ENCODE measurements around the gene NECTIN1.

The NECTIN1 gene

DNA sequence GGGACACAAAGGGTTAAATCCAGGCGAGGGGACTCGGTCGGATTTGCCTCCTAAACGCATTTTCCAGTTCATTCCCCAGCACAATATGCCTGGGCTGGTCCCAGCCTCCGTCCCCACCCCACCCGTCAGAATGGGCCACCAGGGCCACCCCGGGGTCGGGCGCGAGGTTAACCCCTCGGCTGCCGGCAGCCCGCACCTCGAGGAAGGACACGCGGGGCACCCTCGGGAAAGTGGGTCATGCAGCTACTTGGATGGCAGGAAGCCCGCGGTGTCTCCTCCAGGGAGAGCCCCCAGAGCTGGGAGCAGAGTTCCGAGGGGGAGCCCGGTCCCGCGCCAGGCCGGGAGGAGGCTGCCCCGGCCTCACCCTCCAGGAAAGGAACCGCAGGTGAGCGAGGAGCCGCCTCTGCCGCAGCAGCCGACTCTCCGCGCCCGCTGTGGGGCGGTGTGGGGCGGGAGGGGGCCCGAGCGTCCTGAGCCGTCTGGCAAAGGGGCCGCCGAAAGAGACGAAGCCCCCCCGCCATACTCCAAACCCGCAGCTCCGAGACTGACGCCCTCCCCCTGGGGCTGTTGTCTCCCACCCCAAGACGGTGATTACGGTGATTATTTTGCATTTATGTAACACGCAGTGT lies 1.4 kb downstream of the NECTIN1 start:
- Histone ChIP-seq H3K4me3 (ENCODE audit: low read length) (peak overlapping the region; percentile 86), H3K9me3 (ENCODE audit: control insufficient read depth, low read depth, low read length) (no peaks in the 10 kb centered on the region), H3K27me3 (ENCODE audit: control insufficient read depth, insufficient read depth, low read length) (peaks cover 9% of the 10 kb centered on the region), H3K27ac (ENCODE audit: low read length) (no peak overlapping the region), H3K36me3 (ENCODE audit: control insufficient read depth, low read depth, low read length) (no peaks in the 10 kb centered on the region), H3K9ac (ENCODE audit: low read length) (peak overlapping the region; percentile 71), H3K4me1 (ENCODE audit: control insufficient read depth, low read depth, low read length) (peaks cover 40% of the 10 kb centered on the region)

- peaks cover 48% of the 10 kb centered on the region for H3K4me1 ChIP-seq (ENCODE audit: control insufficient read depth, low read depth, low read length)
- no peaks in the 10 kb centered on the region for H3K9me3 ChIP-seq (ENCODE audit: control insufficient read depth, low read depth, low read length)
- no peak overlapping the region for H3K27ac ChIP-seq (ENCODE audit: low read length)
- H3K36me3 ChIP-seq (ENCODE audit: control insufficient read depth, low read depth, low read length), result no peaks in the 10 kb centered on the region
- H3K27me3 ChIP-seq (ENCODE audit: control insufficient read depth, insufficient read depth, low read length), result peaks cover 9% of the 10 kb centered on the region
- peak overlapping the region; percentile 71 for H3K9ac ChIP-seq (ENCODE audit: low read length)
- H3K4me3 ChIP-seq (ENCODE audit: low read length), result peak overlapping the region; percentile 86
These were observed 2.1 kb downstream of the NECTIN1 start for GRCh38 chr11:119726585-119727522.

DNA sequence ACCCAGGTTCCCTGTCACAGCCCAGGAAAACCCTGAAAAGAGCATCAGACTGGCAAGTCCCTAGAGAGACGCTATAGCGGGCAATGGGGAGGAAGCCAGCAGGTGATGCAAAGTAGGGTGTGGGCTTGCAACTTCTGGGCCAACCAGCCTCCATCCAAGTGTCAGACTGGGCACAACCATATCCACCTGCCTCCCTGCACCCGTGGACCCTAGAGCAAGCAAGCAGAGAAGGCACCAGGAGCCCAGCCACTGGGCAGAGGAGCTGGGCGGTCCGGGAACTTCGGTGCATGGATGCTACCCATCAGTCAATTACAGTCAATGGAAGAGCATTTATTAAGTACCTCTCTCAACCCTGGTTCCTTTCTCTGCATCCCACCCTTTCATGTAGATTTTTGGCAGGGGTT lies 2.8 kb downstream of the NECTIN1 start:
- H3K36me3 ChIP-seq (ENCODE audit: control insufficient read depth, low read depth, low read length), result no peaks in the 10 kb centered on the region
- no peaks in the 10 kb centered on the region for H3K9me3 ChIP-seq (ENCODE audit: control insufficient read depth, low read depth, low read length)
- H3K9ac ChIP-seq (ENCODE audit: low read length), result no peak overlapping the region
- H3K27me3 ChIP-seq (ENCODE audit: control insufficient read depth, insufficient read depth, low read length), result peaks cover 9% of the 10 kb centered on the region
- no peak overlapping the region for H3K27ac ChIP-seq (ENCODE audit: low read length)
- H3K4me1 ChIP-seq (ENCODE audit: control insufficient read depth, low read depth, low read length), result peaks cover 52% of the 10 kb centered on the region
- peak overlapping the region; percentile 86 for H3K4me3 ChIP-seq (ENCODE audit: low read length)

- Histone ChIP-seq H3K9ac (ENCODE audit: low read length) (no peak overlapping the region), H3K4me3 (ENCODE audit: low read length) (peak overlapping the region; percentile 86), H3K27me3 (ENCODE audit: control insufficient read depth, insufficient read depth, low read length) (no peaks in the 10 kb centered on the region), H3K36me3 (ENCODE audit: control insufficient read depth, low read depth, low read length) (no peaks in the 10 kb centered on the region), H3K9me3 (ENCODE audit: control insufficient read depth, low read depth, low read length) (no peaks in the 10 kb centered on the region), H3K27ac (ENCODE audit: low read length) (no peak overlapping the region), H3K4me1 (ENCODE audit: control insufficient read depth, low read depth, low read length) (peaks cover 46% of the 10 kb centered on the region)
These were observed 4.0 kb downstream of the NECTIN1 start for GRCh38 chr11:119724956-119725355.

GRCh38 chr11:119723952-119724325 lies 5.1 kb downstream of the NECTIN1 start:
- no peaks in the 10 kb centered on the region for H3K27me3 ChIP-seq (ENCODE audit: control insufficient read depth, insufficient read depth, low read length)
- H3K36me3 ChIP-seq (ENCODE audit: control insufficient read depth, low read depth, low read length), result peaks cover 7% of the 10 kb centered on the region
- H3K9me3 ChIP-seq (ENCODE audit: control insufficient read depth, low read depth, low read length), result no peaks in the 10 kb centered on the region
- H3K27ac ChIP-seq (ENCODE audit: low read length), result no peak overlapping the region
- peak overlapping the region; percentile 5 for H3K9ac ChIP-seq (ENCODE audit: low read length)
- no peak overlapping the region for H3K4me3 ChIP-seq (ENCODE audit: low read length)
- peaks cover 46% of the 10 kb centered on the region for H3K4me1 ChIP-seq (ENCODE audit: control insufficient read depth, low read depth, low read length)

GRCh38 chr11:119723243-119723951 lies 5.6 kb downstream of the NECTIN1 start:
- no peaks in the 10 kb centered on the region for H3K9me3 ChIP-seq (ENCODE audit: control insufficient read depth, low read depth, low read length)
- H3K36me3 ChIP-seq (ENCODE audit: control insufficient read depth, low read depth, low read length), result peaks cover 7% of the 10 kb centered on the region
- H3K27ac ChIP-seq (ENCODE audit: low read length), result no peak overlapping the region
- H3K27me3 ChIP-seq (ENCODE audit: control insufficient read depth, insufficient read depth, low read length), result no peaks in the 10 kb centered on the region
- peaks cover 46% of the 10 kb centered on the region for H3K4me1 ChIP-seq (ENCODE audit: control insufficient read depth, low read depth, low read length)
- no peak overlapping the region for H3K4me3 ChIP-seq (ENCODE audit: low read length)
- peak overlapping the region; percentile 5 for H3K9ac ChIP-seq (ENCODE audit: low read length)

- H3K27me3 ChIP-seq (ENCODE audit: control insufficient read depth, insufficient read depth, low read length), result no peaks in the 10 kb centered on the region
- no peak overlapping the region for H3K4me3 ChIP-seq (ENCODE audit: low read length)
- no peak overlapping the region for H3K27ac ChIP-seq (ENCODE audit: low read length)
- peaks cover 7% of the 10 kb centered on the region for H3K36me3 ChIP-seq (ENCODE audit: control insufficient read depth, low read depth, low read length)
- no peak overlapping the region for H3K9ac ChIP-seq (ENCODE audit: low read length)
- H3K4me1 ChIP-seq (ENCODE audit: control insufficient read depth, low read depth, low read length), result peaks cover 46% of the 10 kb centered on the region
- no peaks in the 10 kb centered on the region for H3K9me3 ChIP-seq (ENCODE audit: control insufficient read depth, low read depth, low read length)
These were observed 6.7 kb downstream of the NECTIN1 start for GRCh38 chr11:119722281-119722794.

DNA sequence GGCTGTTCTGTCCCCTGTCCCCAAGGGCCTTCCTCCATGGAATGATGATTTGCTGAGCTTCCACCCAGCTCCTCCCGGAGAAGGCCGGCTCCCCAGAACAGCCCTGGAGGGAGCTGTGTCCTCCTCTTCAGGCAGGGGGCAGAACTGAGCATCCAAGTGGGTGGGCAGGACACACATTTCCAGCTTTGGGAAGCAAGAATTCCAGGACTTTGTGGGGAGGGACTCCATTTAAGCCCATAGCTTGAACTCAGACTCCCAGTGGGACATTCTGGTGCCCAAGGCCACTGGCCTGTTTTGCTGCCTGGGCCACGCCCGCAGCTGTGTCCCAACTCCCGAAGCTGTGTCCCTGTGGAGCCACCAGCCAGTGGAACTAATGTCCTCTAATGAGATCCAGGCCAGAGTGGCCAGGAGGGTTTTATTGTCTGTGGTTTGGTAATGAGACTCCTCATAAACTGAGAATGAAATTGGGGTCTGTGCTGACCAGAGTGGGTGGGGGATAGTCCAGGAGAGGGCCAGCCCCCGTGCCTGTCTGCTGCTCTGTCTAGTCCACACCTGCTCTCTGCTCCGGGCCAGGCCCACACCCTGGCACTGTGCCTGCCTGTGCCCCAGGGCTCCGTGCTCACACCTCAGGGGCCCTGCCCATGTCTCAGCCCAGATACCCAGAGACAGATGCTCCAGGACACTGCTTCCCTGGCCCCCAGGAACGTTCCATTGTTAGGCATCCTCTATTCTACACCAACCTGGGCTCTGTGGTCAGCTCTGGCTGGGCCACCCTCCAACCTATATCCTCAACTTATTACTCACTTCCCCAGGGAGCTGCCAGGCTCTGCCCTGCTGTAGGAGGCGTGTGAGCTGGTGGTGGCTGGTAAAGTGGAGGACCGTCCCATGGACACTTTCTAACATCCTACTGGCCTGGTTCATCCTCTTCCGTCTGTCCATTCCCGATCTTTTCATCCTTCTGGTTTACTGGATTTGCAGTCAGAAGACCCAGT lies 7.6 kb downstream of the NECTIN1 start:
- Histone ChIP-seq H3K4me1 (ENCODE audit: control insufficient read depth, low read depth, low read length) (peaks cover 45% of the 10 kb centered on the region), H3K4me3 (ENCODE audit: low read length) (no peak overlapping the region), H3K36me3 (ENCODE audit: control insufficient read depth, low read depth, low read length) (peaks cover 7% of the 10 kb centered on the region), H3K9me3 (ENCODE audit: control insufficient read depth, low read depth, low read length) (no peaks in the 10 kb centered on the region), H3K27me3 (ENCODE audit: control insufficient read depth, insufficient read depth, low read length) (no peaks in the 10 kb centered on the region), H3K9ac (ENCODE audit: low read length) (no peak overlapping the region), H3K27ac (ENCODE audit: low read length) (no peak overlapping the region)

- H3K27ac ChIP-seq (ENCODE audit: low read length), result no peak overlapping the region
- no peak overlapping the region for H3K9ac ChIP-seq (ENCODE audit: low read length)
- H3K4me1 ChIP-seq (ENCODE audit: control insufficient read depth, low read depth, low read length), result peaks cover 35% of the 10 kb centered on the region
- no peak overlapping the region for H3K4me3 ChIP-seq (ENCODE audit: low read length)
- H3K36me3 ChIP-seq (ENCODE audit: control insufficient read depth, low read depth, low read length), result peaks cover 7% of the 10 kb centered on the region
- no peaks in the 10 kb centered on the region for H3K9me3 ChIP-seq (ENCODE audit: control insufficient read depth, low read depth, low read length)
- H3K27me3 ChIP-seq (ENCODE audit: control insufficient read depth, insufficient read depth, low read length), result no peaks in the 10 kb centered on the region
These were observed 8.6 kb downstream of the NECTIN1 start for GRCh38 chr11:119720311-119720913.

DNA sequence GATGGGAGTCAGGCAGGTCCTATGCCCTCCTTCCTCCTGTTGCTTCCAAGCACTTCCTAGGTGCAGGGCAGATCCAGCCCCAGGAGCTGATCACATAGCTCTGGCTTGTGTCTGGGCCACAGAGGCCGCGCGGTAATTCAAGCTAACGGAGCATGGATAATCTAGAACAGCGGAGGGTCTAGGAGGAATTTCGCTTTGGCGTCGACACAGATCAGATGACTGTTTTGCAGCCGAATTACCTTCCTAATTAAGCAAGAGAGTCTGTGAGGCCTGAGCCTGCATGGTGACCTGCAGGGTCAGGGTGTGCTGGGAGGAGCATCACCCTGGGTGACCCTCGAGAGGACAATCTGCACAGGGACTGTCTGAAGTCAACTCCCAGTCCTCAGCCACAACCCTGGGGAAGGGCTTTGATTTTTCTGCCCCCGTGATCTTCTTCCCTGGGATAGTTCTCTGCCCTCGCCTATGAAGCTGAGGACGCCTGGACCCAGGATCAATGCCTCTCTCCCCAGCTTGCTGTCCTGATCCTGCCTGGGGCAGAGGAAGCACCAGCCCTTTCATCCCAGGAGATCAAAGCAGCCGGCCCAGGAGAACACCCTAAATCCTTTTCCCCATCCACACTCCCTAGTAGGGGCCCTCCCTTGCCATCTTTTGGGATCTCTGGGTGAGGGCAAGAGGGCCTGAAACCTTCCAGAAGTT lies 11.0 kb downstream of the NECTIN1 start:
- peaks cover 13% of the 10 kb centered on the region for H3K4me1 ChIP-seq (ENCODE audit: control insufficient read depth, low read depth, low read length)
- H3K36me3 ChIP-seq (ENCODE audit: control insufficient read depth, low read depth, low read length), result peaks cover 7% of the 10 kb centered on the region
- no peaks in the 10 kb centered on the region for H3K27me3 ChIP-seq (ENCODE audit: control insufficient read depth, insufficient read depth, low read length)
- no peaks in the 10 kb centered on the region for H3K9me3 ChIP-seq (ENCODE audit: control insufficient read depth, low read depth, low read length)
- H3K27ac ChIP-seq (ENCODE audit: low read length), result no peak overlapping the region
- H3K4me3 ChIP-seq (ENCODE audit: low read length), result no peak overlapping the region
- H3K9ac ChIP-seq (ENCODE audit: low read length), result no peak overlapping the region
